Smooth muscle cell (in vitro differentiated cells): Measurements from ENCODE around the gene DNAJB8. TPM values are rescaled to one million over a fixed set of nuclear protein-coding genes. Genes with fewer than 3 reads are reported as not detected.

Experiments used
- DNase-seq: peaks from one replicate; lab custom pipeline; 2025; ENCODE audit not compliant: unreplicated experiment; lab: John Stamatoyannopoulos, UW
- H2AFZ ChIP-seq: fragments of 200-600 bp; sonication (generic); 2 replicates; pipeline ENCODE4 v1.6.0; 2016; ENCODE audit warnings: antibody characterized with exemption, low read depth, mild to moderate bottlenecking
- H3F3A ChIP-seq: fragments of 200-600 bp; sonication (generic); 2 replicates; pipeline ENCODE4 v1.6.0; 2017; ENCODE audit warnings: antibody characterized with exemption, low read depth
- H3K27ac ChIP-seq: fragments of 200-600 bp; sonication (generic); 2 replicates; pipeline ENCODE4 v1.5.1; 2016; ENCODE audit warnings: low read depth, mild to moderate bottlenecking
- H3K27me3 ChIP-seq: fragments of 200-600 bp; sonication (generic); 2 replicates; pipeline ENCODE4 v1.6.1; 2016; ENCODE audit warnings: low read depth, mild to moderate bottlenecking
- H3K36me3 ChIP-seq: fragments of 200-600 bp; sonication (generic); 2 replicates; pipeline ENCODE4 v1.5.1; 2016; ENCODE audit warnings: low read depth
- H3K4me1 ChIP-seq: fragments of 200-600 bp; sonication (generic); 2 replicates; pipeline ENCODE4 v1.5.1; 2016; ENCODE audit warnings: low read depth
- H3K4me2 ChIP-seq: fragments of 200-600 bp; sonication (generic); 2 replicates; pipeline ENCODE4 v1.6.0; 2016; ENCODE audit warnings: mild to moderate bottlenecking
- H3K4me3 ChIP-seq: fragments of 200-600 bp; sonication (generic); 2 replicates; pipeline ENCODE4 v1.5.1; 2016; ENCODE audit warnings: mild to moderate bottlenecking
- H3K79me2 ChIP-seq: fragments of 200-600 bp; sonication (generic); 2 replicates; pipeline ENCODE4 v1.6.0; 2016; ENCODE audit warnings: low read depth, mild to moderate bottlenecking
- H3K9ac ChIP-seq: fragments of 200-600 bp; sonication (generic); 2 replicates; pipeline ENCODE4 v1.6.0; 2016; ENCODE audit warnings: low read depth
- H3K9me3 ChIP-seq: fragments of 200-600 bp; sonication (generic); replicated peaks from 2 replicates; pipeline ENCODE4 v1.5.1; 2016; ENCODE audit warnings: low read depth
- H4K20me1 ChIP-seq: fragments of 200-600 bp; sonication (generic); 2 replicates; pipeline ENCODE4 v1.6.0; 2016; ENCODE audit warnings: low read depth
- CTCF ChIP-seq: fragments of 200-600 bp; sonication (generic); IDR thresholded peaks from 2 replicates; pipeline ENCODE4 v1.5.1; 2017; ENCODE audit warnings: borderline replicate concordance, mild to moderate bottlenecking, antibody characterized with exemption; ENCODE audit not compliant: insufficient read depth, poor library complexity, severe bottlenecking
- WGBS: methylation state at CpG from one replicate; pipeline ENCODE4 v1.1.7; 2016; ENCODE audit warnings: low lambda C conversion rate; 5-methylcytosine and 5-hydroxymethylcytosine counted together
- polyA plus RNA-seq: library from polyadenylated mRNA; unstranded; fragments of >200 nt; fragmentation: Nextera tagmentation; extraction: Ambion mirVana; gene quantifications from 2 replicates; pipeline ENCODE4 v1.2.1, GENCODE V29; 2016
- total RNA-seq: library from RNA; depleted of rRNA; stranded (reverse); fragments of >200 nt; gene quantifications from 2 replicates; pipeline ENCODE4 v1.2.3, GENCODE V29; 2014

The DNAJB8 gene
- total and polyA plus RNA-seq, 2 experiments from 2014 or later, result not detected

- no peak for TF ChIP-seq CTCF
- H3K4me1 ChIP-seq, result peaks cover 4% of the 10 kb centered on the region
- H4K20me1 ChIP-seq, result no peaks in the 10 kb centered on the region
- H3K9me3 ChIP-seq, result no peaks in the 10 kb centered on the region
- no peak overlapping the region for H2AFZ ChIP-seq
- no peak overlapping the region for H3K4me2 ChIP-seq
- no peaks in the 10 kb centered on the region for H3F3A ChIP-seq
- H3K9ac ChIP-seq, result no peak overlapping the region
- peaks cover 17% of the 10 kb centered on the region for H3K27me3 ChIP-seq
- no peak overlapping the region for H3K4me3 ChIP-seq
- H3K79me2 ChIP-seq, result no peaks in the 10 kb centered on the region
- 90% methylated on average over 12 of the region's 12 CpGs for WGBS
- no peaks in the 10 kb centered on the region for H3K36me3 ChIP-seq
- no peak for DNase-seq
- no peak overlapping the region for H3K27ac ChIP-seq
These were observed 5.0 kb downstream of the DNAJB8 start for GRCh38 chr3:128461731-128462130.

GRCh38 chr3:128459461-128459820 lies 7.2 kb downstream of the DNAJB8 start:
- H3K4me1 ChIP-seq, result peaks cover 4% of the 10 kb centered on the region
- H3K27ac ChIP-seq, result no peak overlapping the region
- H3K9me3 ChIP-seq, result no peaks in the 10 kb centered on the region
- no peak overlapping the region for H3K9ac ChIP-seq
- no peak for DNase-seq
- no peaks in the 10 kb centered on the region for H3K79me2 ChIP-seq
- TF ChIP-seq CTCF, result no peak
- no peak overlapping the region for H3K4me3 ChIP-seq
- H3F3A ChIP-seq, result no peaks in the 10 kb centered on the region
- WGBS, result 90% methylated on average over 9 of the region's 9 CpGs
- no peaks in the 10 kb centered on the region for H3K27me3 ChIP-seq
- no peak overlapping the region for H3K4me2 ChIP-seq
- H4K20me1 ChIP-seq, result no peaks in the 10 kb centered on the region
- H3K36me3 ChIP-seq, result no peaks in the 10 kb centered on the region
- no peak overlapping the region for H2AFZ ChIP-seq

GRCh38 chr3:128458746-128459460 lies 7.8 kb downstream of the DNAJB8 start:
- Histone ChIP-seq H3K4me1 (peaks cover 4% of the 10 kb centered on the region), H3K9me3 (no peaks in the 10 kb centered on the region), H3K27me3 (no peaks in the 10 kb centered on the region), H2AFZ (no peak overlapping the region), H3K27ac (no peak overlapping the region), H3F3A (no peaks in the 10 kb centered on the region), H3K79me2 (no peaks in the 10 kb centered on the region), H3K4me3 (no peak overlapping the region), H3K9ac (no peak overlapping the region), H4K20me1 (no peaks in the 10 kb centered on the region), H3K36me3 (no peaks in the 10 kb centered on the region), H3K4me2 (no peak overlapping the region)
- TF ChIP-seq CTCF, result no peak
- 83% methylated on average over 18 of the region's 18 CpGs for WGBS
- no peak for DNase-seq

GRCh38 chr3:128457937-128458336 lies 8.8 kb downstream of the DNAJB8 start:
- H3K79me2 ChIP-seq, result no peaks in the 10 kb centered on the region
- H3K27ac ChIP-seq, result no peak overlapping the region
- H4K20me1 ChIP-seq, result no peaks in the 10 kb centered on the region
- H3K4me2 ChIP-seq, result no peak overlapping the region
- no peak for TF ChIP-seq CTCF
- H3K36me3 ChIP-seq, result no peaks in the 10 kb centered on the region
- peaks cover 4% of the 10 kb centered on the region for H3K4me1 ChIP-seq
- H2AFZ ChIP-seq, result no peak overlapping the region
- no peak overlapping the region for H3K4me3 ChIP-seq
- no peaks in the 10 kb centered on the region for H3F3A ChIP-seq
- H3K27me3 ChIP-seq, result no peaks in the 10 kb centered on the region
- no peak for DNase-seq
- no peak overlapping the region for H3K9ac ChIP-seq
- H3K9me3 ChIP-seq, result no peaks in the 10 kb centered on the region
- WGBS, result 82% methylated on average over 11 of the region's 12 CpGs
